DMS153 treated with DMSO at 0.1 percent for 48 hours (cell line): ENCODE data around the gene HEATR1.
"Not testable (repeated sequence)": the region's sequence is repeated elsewhere in the genome, so short reads cannot be mapped to it uniquely, and the experiment has no call there.

Experiments
- DNase-seq: peaks from one replicate; lab custom pipeline; 2025; ENCODE audit not compliant: unreplicated experiment; lab: John Stamatoyannopoulos, UW

The HEATR1 gene

DNA sequence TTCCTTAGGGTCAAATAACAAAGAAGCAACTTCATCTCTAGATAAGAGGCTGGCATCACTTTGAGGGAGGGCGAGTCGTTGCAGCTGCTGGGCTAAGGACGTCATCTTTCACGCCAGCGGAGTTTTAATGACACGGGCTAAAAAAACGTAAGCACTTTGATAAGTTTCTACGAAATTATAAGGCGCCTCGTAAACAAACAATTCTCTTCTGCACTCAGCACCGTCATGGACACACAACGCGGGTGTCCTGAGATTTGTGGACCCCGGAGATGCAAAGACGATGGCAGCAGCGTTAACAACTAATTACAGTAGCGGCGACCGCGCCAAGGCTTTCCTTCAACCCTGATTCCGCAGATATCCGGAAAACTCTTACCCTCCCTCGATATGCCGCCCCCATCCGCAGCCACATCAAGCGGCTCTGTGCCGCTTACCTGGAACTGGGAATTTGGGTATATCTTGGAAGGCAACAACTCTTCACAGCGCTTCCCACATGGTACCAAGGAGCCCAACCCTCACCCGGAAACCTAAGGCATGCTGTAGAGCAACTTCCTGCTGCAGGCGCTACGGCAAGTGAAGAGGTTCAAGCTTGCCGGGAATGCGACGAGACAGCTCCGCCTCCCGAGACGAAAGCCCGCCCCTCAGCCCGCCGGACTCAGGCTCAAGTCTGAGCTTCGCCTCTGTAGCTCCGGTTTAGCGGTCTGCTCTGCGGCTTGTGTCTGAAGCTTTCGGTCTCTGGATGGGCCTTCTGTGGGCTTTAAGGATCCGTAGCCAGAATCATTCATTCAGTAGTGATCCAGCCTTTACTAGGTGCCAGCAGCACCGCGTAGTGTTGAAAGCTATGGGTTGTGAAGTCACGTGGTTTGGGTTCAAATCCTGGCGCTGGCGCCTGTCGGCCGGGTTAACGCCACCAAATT, at the start of gene HEATR1:
Gene HEATR1, minus strand, starts transcription at position 526 of the 914 bp plus-strand sequence. Its CDS starts 421 bp downstream, at position 105.
- DNase-seq, result peak; percentile 41

DNA sequence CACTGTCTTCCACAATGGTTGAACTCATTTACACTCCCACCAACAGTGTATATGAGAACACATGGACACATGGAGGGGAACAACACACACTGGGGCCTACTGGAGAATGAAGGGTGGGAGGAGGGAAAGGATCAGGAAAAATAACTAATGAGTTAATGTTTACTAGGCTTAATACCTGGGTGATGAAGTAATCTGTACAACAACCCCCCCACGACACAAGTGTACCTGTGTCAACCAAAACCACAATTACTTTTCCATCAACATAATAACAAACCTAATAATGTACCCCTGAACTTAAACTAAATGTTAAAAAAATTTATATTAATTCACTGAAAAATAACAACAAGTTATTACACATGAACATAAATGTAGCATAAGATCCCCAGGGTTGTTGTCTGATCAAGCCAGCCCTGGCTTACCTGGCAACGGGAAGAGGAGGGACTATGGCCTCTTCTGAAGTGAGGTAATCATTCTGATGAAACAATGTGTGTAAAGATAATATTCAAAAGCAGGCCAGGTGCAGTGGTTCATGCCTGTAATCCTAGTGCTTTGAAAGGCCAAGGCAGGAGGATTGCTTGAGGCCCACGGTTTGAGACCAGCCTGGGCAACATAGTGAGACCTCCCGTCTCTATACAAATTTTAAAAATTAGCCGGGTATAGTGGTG, 40.8 kb upstream of the HEATR1 start:
- no peak for DNase-seq

GRCh38 chr1:236642763-236643162, 38.4 kb upstream of the HEATR1 start:
- no peak for DNase-seq

DNA sequence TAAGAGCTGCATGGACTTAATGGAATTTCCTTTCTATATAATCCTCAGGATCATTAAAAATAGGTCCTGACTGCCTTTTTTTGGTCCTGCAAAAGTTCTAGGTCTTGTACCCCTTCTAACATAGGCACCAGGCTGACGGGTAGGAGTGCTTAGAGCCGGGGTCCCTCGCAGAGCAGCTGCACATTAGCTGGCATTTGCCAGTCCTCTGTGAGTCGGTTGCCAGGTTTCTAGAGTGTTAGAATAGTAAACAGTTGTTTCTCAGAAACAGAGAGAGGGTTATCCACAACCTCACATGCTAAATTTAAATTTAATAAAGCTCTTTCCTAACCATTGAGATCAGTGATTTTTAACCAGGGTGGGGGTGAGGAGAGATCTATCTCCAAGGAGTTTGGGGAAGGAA, 35.4 kb upstream of the HEATR1 start:
- no peak for DNase-seq

DNA sequence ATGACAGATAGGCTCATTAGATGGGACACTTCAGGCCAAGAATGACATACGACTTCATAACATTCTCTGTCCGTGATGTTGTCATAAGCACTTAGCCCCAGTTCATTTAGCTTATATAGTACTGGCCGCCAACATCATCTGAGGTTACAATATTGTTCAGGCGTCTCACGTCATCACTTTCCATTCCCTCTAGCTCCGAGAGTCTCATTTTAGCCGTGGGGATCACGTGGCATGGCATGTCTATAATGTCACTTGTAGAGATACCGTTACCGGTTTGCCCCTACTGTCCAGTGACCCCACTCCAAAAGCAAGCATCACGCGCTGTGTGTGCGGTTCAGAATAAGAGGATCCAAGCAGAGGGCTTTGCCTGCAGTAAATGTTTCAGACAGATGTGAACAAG, 34.6 kb upstream of the HEATR1 start:
- DNase-seq, result no peak

DNA sequence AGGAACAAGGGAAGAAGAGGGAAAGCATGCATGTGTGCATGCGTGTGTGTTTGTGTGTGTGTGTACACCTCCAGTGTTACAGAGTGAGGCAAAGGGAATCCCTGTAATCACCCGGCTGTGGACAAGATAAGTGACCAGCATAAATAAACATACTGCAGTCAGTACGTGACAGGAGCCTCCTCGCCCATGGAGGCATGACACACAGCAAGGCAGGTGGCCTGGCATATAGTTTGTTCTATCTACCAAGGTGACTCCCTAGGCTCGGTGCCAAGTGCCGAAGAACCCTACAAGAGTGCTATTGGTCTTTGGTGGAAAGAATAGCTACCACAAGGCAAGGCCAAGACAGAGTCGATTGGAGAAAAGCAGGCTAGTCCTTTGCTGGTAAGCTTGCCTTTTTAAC, 31.7 kb upstream of the HEATR1 start:
- DNase-seq, result no peak

- no peak for DNase-seq
These were observed 23.6 kb upstream of the HEATR1 start for GRCh38 chr1:236627727-236628408.

GRCh38 chr1:236623371-236624166, 19.3 kb upstream of the HEATR1 start:
- no peak for DNase-seq

DNA sequence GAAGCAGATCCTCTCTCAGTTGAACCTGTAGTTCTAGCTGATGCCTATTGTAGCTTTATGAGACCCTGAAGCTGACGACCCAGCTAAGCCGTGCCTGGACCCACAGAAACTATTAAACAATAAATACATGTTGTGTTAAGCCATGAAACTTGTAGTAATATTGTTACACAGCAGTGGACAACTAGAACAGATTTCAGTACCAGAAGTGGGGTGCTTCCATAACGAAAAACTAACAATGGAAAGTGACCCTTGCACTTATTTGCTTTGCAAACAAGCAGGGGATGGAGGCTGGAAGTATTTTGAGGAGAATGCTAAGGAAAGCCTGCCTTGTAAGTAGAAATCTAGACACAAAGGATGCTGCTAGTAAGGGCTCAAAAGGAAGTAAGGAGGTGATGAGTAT, 18.1 kb upstream of the HEATR1 start:
- no peak for DNase-seq

DNA sequence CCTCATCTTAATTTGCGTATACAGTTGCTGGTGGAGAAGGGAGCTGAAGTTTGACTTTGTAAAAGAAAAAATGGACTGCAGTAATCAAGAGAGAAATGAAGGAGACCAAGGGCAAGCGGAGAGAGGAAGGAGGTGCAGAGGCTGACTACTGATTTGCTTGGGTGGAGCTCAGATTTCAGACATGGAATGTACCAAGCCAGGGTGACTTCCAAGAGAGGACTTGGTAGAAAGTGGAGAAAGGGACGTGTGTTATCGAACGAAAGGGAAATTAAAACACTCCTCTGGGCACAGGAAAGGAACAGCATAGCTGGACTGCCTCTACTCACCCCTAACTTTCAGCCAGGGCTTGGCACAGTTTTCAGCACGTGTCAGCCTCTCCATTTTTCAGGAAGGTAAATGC, 15.1 kb upstream of the HEATR1 start:
- no peak for DNase-seq

- DNase-seq, result no peak
These were observed 14.2 kb upstream of the HEATR1 start for GRCh38 chr1:236618507-236618906.

DNA sequence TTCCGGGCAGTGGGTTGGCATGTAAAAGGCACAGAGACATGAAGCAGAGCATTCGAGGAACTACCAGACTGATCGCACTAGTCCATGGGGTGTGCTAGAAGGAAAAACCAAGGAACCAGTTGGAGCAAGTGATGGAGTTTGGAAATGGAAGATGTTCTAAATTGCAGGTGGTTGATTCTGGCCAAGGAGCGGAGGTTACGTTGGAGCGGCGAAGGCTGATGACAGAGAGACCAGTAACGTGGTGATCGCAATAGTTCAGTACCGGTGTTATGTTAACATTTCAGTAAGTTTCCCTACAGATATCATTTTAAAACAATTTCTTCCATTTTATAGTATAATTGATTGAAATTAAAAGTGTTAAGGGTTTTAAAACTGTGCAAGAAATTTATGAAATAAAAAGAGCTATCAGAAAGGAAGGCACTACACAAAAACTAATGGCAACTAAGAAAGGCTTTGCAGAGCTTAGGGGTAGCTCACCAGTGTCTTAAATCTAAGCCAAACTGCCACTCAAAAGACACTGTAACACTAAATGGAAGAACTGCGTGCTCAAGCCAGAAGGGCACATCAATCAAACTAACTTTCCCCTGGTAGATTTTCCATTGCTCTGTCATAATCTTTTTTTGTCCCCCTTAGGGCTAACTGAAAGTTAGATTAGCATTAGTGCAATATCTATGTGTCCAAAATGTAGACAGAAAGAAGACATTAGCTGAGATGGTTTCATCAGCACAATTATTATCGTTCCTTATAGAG, 11.3 kb upstream of the HEATR1 start:
- no peak for DNase-seq

GRCh38 chr1:236612349-236612748, 8.0 kb upstream of the HEATR1 start:
- no peak for DNase-seq

DNA sequence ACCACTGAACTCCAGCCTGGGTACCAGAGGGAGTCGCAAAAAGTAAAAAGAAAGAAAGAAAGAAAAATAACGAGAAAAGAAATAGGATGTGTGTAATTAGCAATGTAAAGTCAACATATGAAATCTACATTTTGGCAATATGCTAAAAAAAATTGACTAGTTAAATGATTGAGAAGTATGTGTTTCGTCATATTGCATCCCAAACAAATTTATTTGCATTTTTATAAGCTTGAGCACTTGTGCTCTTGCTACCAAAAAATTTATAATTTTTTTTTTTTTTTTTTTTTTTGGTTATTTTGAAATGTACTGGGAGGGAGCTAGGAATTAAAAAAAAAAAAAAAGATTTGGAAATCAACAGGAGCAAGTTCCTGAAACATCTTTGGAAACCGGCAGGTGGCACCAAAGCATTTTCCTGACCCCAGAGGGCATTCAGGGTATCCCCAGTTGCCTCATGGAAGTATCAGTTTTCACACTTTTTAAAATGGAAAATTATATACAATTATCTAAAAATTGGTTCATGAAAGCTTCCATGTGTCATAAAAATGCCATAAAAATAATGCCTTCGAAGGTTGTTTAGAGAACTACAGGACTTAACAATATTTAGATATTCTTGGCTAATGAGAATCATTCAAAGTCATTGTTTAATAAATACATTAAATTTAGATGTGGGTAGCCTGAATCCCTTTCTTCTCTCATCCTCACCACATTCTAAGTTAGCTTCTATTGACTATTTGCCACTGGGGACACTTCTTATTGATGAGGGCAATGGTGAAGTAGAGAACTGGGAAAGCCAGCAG, 4.8 kb upstream of the HEATR1 start:
- DNase-seq, result no peak

DNA sequence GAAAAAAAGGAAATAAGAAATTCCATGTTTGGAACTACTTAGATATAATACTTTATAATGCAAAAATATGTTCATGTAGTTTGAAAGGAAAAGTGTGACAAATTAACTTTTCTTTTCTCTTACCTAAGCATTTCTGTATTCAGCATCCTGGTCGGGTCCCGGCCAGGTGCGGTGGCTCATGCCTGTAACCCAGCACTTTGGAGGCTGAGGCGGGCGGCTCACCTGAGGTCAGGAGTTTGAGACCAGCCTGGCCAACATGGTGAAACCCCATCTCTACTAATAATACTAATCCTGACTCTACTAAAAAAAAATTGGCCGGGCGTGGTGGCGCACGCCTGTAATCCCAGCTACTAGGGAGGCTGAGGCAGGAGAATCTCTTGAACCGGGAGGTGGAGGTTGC, 3.3 kb upstream of the HEATR1 start:
- not testable (repeated sequence) for DNase-seq

DNA sequence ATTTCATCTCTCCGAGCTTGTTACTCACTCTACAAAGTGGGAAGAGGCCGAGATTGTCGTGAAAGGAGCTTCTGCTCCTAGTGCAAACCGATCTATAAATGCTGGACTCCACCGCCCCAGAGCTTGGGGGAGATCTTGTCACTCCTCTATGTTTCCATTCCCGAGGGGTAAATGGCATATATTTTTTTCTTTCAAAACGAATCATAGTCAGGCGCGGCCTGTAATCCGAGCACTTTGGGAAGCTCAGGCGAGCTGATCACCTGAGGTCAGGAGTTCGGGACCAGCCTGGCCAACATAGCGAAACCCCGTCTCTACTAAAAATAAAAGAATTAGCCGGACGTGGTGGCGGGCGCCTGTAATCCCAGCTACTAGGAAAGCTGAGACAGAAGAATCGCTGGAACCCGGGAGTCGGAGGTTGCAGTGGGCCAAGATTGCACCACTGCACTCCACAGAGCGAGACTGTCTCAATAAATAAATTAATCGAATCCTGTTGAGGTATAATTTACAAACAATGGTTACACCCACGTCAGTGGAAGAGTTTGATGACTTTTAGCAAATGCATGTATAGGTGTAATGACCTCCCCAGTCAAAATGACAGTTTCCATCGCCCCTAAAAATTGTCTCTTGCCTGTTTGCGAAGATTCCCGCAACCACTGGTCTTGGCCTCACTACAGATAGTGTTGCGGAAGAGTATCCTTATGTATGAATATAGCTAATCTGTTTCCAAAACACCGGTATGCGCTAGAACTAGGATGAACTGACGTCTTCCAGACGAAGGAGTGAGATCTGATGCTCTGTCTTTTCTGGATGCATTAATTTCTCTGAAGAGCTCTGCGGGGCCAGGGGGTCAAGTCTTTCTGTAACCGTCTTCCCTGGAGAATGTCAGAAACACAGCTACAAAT, 840 bp upstream of the HEATR1 start:
- DNase-seq, result no peak

DNA sequence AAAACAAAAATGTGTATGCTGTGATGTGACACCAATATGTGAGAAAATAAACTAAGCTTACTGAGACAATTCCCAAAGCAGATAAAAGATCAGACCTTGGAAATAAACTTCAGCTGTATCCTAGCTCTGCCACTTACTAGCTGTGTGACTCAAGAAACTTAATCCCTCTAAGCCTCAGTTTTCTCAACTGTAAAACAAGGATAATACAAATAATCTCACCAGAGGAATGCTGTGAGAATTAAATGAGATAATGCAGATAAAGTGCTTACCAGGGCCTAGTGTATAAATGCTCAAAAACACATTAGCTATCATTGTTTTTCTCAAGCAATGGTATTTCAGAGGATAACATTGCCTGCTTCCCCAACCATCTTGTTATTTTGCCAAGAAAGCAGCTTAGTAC, 2.1 kb downstream of the HEATR1 start:
- no peak for DNase-seq

DNA sequence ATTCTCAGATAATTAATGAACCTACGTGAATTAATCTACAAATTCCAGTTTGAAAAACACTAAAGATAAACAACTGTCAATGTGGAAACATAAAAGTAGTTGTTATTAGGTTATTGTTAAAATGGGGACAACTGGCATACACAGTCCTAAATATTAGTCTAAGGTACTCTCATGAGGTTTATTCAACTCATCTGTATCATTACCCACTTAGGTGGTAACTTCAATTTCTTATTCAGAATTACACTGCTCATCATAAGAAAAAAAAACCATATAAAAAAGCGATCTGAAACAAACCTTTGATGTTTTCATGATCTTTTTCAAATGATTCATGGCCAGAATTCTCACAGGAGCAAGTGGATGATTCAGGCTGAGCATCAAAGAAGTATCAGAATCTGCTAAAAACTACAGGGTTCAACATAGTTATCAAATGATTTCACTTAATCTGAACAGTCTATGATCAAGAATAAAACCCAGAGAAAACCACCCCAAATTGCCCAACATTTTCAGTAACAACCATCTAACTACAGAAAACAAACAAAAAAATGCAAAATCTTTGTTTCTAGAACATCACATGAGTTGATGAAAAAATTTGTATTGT, 13.7 kb downstream of the HEATR1 start:
- DNase-seq, result no peak
